ENCODE measurements around the gene TPSD1.
"Not testable (repeated sequence)": the region's sequence is repeated elsewhere in the genome, so short reads cannot be mapped to it uniquely, and the experiment has no call there.

The TPSD1 gene

DNA sequence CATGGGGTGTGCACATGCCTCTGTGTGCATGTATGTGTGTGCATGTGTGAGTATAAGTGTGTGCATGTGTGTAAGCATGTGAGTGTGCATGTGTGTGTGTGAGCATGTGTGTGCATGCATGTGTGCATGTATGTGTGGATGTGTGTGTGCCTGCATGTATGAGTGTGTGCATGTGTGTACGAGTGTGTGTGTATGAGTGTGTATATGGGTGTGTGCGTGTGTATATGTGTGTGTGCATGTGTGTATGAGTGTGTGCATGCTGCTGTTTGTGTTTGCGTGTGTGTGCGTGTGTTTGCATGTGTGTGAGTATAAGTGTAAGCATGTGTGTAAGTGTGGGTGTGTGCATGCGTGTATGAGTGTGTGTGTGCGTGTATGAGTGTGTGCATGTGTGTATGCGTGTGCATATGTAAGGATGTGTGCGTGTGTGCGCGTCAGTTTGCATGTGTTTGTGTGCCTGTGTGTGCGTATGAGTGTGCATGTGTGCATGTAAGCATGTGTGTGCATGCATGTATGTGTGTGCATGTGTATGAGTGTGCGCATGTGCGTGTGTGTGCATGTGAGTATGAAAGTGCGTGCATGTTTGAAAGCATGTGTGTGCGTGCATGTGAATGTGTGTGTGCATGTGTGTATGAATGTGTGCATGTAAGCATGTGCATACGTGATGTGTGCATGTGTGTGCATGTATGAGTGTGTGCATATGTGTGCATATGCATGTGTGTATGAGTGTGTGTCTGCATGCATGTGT, 8.6 kb downstream of the TPSD1 start:
- no peak for DNase-seq

DNA sequence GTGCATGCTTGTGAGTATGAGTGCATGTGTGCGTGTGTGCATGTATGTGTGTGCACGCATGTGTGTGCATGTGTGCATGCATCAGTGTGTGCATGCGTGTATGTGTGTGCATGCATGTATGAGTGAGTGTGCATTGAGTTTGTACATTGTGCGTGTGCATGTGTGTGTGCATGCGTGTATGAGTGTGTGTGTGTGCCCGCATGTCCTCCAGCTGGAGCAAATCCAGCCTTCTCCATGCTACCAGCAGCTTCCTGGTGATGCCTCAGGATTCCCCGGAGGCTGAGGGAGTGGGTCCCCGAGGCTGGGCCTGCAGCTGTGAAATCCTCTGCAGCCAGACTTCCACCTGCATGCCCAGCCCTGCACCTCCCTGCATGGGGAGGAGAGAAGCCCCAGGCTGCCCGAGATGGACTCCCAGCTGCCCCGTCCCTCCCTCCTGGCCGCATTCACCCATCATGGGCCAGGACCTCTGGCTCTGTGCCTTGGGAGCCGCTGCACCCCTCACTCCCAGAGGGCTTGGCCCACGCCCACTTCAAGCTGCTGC, 9.3 kb downstream of the TPSD1 start:
- no peak for DNase-seq

DNA sequence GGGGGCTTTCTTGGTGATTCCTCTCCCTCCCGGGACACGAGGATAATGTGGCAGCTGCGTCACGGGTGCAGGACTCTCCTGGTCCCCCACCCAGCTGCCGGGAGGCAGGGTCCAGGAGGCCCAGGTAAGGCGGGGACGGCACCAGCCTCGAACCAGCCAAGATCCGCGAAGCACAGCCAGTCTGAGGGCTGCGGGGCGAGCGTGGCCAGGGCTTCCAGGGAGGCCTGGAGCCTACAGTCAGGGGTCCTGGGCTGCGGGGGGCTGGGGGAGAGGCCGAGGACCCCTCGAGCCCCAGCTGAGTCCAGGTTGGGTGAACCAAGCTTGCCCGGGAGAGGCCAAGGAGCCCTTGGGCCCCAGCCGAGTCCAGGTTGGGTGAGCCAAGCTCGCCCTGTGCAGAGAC, 10.0 kb downstream of the TPSD1 start:
- DNase-seq, result no peak

DNA sequence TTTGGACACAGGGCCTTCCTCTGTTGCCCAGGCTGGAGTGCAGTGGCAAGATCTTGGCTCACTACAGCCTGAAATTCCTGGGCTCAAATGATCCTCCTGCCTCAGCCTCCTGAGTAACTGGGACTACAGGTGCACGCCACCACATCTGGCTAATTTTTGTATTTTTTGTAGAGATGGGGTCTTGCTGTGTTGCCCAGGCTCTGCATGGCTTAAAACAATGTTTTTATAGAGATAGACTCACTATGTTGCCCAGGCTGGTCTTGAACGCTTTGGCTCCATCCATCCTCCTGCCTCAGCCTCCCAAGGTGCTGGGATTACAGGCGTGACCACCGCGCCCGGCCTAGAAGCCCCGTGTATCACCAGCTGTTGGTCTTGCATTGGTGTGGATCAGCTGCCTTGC, 13.5 kb downstream of the TPSD1 start:
- not testable (repeated sequence) for DNase-seq

DNA sequence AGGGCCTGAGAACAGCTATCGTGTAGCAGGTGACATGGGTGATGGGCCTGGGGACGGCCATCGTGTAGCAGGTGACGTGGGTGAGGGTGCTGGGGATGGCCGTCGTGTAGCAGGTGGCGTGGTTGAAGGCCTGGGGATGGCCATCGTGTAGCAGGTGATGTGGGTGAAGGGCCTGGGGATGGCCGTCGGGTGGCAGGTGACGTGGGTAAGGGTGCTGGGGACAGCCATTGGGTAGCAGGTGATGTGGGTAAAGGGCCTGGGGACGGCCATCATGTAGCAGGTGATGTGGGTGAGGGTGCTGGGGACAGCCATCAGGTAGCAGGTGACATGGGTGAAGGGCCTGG, 15.5 kb downstream of the TPSD1 start:
- DNase-seq, result no peak

DNA sequence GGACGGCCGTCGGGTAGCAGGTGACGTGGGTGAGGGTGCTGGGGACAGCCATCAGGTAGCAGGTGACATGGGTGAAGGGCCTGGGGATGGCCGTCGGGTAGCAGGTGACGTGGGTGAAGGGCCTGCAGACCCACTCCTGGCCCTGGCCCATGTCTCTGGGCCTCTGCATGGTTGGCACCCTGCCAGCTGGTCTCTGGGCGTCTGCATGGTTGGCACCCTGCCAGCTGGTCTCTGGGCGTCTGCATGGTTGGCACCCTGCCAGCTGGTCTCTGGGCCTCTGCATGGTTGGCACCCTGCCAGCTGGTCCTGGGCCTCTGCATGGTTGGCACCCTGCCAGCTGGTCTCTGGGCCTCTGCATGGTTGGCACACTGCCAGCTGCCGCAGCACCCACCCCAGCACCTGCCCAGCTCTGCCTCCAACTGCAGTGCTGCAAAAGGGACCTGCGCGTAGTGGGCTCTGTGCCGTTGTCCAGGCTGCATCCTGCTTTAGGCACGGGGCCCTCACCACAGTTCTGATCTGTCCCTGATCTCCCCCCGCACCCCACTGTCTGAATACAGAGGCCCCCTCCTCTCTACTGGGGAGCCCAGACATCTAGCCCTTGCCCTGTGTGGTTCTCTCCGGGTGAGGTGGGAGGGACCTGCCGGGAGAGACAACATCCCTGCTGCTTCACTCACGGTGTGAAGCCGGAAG, 16.0 kb downstream of the TPSD1 start:
- DNase-seq, result peak; percentile 96

DNA sequence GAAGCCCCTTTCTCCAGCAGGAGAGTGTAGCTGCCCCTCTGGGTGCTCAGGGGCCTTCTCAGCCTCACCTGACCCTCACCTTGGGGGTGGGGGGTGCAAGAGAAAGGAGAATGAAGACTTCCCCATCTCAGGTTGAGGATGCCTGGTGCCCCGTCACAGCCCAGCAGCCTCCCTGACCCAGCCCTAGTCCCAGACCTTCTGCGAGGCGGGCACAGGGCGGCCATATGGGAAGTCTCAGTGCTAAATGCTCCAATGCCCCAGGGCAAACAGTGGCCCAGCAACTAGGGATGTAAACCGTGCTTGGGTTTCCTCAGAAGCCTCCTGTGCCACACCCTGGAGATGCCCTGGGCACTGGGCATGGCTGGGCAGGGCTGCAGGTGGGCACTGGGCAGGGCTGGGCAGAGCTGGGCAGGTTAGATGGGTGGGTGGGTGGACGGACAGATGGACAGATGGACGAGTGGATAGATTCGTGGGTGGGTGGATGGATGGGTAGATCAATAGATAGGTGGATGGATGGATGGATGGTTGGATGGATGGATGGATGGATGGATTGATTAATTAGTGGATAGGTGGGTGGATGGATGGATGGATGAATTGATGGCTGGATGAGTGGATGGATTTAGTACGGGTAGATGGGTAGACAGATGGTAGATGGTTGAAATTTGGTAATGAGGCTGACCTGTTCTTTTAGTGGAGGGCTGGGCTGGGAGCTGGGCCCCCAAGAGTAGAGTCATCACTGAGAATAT, 16.8 kb downstream of the TPSD1 start:
- DNase-seq, result peak; percentile 92

DNA sequence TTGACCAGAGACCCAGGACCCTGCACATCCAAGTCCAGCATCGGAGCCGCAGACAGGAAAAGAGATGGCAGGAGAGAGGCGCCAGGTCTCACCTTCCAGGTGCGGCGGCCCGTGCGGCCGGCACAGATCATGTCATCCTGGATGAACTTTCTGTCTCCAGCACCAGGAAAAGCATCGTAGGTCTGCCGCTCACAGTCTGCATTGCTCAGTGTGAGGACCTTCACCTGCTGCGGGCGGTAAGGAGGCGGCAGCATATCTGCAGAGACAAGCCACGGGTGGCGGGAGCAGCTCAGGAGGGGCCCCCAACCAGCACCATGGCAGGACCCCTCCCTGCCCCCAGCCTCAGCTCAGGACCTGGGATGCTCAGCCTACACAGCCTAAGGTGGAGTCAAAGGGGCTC, 17.9 kb downstream of the TPSD1 start:
- DNase-seq, result no peak

DNA sequence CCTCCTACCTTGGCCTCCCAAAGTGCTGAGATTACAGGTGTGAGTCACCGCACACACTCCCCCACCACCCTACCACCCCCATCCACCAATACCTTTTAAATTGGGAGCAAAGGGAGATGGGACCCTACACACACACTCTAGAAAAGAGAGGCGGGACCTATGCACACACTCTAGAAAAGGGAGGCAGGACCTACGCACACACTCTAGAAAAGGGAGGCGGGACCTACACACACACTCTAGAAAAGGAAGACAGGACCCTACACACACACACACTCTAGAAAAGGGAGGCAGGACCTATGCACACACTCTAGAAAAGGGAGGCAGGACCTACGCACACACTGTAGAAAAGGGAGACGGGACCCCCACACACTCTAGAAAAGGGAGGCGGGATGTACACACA, 18.9 kb downstream of the TPSD1 start:
- no peak for DNase-seq

DNA sequence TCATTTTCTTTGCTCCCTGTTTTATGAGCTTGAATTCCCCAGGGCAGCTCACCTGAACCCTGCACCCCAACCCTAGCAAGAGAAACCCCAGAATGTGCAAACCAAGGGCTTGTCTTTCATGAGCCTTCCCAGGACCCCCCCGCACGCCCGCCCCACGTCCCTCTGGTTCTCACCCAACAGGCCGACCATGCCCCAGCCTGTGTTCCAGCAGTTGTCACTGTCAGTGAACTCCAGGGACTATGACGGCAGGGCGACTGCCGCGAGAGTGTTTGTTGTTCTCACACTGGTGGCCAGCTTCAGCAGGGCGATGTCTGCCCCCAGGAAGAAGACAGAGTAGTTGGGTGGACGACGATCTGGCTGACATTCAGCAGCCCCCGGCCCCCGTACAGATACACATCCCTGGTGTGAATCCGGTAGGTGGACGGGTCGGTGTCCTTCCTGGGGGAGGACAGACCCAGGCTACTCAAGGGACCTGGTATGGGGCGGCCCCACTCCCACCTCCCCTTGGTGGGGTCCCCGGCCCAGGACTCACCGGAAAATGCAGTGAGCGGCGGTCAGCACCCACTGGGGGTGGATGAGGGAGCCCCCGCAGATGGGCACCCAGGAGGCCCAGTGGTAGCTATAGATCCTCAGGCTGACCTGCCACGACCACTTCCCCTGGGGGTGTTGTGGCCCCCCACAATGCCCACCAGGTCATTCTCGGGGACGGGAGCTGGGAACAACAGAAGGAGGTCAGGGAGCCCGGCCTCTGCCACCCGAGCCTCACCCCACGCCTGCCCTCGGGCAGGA, 20.1 kb downstream of the TPSD1 start:
- no peak for DNase-seq

DNA sequence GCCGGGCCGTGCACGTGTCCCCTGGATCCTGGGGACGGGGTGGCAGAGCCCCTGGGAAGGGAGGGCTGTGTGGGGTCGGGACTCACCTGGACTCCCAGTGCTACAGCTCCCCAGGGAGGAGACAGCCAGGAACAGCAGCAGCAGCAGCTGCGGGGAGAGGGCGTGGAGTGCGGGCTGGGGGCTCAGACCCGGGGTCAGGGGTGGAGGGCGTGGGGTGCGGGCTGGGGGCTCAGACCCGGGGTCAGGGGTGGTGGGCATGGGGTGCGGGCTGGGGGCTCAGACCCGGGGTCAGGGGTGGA, 20.7 kb downstream of the TPSD1 start:
- DNase-seq, result no peak

DNA sequence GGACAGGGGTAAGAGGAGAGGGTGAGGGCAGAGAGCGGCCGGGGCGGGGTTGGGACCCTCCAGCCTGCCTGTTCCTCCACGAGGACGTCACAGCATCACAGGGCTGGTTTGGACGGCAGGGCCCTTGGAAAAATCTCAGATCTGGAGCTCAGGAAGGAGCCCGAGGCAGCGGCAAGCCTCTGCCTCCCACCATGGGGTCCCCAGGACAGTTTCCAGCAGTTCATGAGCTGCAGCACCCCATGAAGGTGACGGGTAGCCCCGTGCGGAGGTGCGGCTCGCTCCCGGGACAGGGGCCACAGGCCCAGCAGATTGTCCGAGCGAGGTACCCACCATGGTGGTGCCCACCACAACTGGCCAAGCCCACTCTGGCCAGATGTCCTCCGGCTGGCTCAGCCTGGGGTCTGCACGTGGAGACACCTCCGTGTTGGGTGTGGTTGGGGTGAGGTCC, 21.3 kb downstream of the TPSD1 start:
- DNase-seq, result no peak

DNA sequence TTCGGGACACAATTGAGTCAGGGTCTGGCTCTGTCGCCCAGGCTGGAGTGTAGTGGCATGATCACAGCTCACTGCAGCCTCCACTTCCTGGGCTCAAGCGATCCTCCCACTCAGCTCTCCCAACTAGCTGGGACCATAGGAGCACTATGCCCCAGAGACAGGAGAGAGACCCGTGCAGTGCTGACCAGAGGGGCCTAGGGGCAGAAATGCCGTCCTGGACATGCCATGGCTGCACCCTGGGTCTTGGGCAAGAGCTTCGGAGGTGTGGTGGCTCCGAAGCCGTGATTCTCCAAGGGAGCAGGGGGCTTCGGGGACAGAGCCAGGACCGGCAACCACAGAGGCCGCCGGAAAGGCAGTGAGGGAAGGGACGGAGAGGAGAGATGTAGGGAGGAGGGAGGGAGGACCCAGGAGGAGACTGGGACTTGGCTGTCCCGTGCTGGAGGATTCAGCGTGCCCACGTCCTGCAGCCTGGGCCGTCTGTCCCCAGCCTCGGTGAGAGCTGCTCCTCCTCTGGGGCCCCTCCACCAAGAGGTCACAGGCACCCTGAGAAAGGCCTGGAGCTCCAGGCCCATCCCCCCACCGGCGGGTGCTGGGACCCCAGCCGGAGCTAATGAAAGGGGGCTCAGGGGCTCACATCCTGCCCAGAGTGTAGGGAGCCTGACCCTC, 21.9 kb downstream of the TPSD1 start:
- DNase-seq, result no peak

DNA sequence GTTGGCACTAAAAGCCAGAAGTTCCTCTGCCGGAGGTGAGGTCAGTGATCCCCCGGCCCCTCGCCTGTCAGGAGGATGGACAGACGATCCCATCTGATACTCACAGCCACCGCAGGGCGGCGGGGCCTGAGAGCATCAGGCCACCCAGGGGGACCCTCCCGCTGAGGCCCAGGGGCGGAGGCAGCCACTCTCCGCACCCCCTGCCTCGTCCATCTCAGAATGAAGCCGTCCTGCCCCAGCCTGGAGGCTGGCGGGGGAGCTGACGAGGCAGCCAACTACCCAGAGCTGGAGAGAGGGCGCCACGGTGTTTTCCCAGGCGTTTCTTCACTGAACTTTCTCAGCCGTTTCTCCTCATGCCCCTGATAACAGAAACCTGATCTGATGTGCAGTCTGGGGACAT, 22.6 kb downstream of the TPSD1 start:
- no peak for DNase-seq

DNA sequence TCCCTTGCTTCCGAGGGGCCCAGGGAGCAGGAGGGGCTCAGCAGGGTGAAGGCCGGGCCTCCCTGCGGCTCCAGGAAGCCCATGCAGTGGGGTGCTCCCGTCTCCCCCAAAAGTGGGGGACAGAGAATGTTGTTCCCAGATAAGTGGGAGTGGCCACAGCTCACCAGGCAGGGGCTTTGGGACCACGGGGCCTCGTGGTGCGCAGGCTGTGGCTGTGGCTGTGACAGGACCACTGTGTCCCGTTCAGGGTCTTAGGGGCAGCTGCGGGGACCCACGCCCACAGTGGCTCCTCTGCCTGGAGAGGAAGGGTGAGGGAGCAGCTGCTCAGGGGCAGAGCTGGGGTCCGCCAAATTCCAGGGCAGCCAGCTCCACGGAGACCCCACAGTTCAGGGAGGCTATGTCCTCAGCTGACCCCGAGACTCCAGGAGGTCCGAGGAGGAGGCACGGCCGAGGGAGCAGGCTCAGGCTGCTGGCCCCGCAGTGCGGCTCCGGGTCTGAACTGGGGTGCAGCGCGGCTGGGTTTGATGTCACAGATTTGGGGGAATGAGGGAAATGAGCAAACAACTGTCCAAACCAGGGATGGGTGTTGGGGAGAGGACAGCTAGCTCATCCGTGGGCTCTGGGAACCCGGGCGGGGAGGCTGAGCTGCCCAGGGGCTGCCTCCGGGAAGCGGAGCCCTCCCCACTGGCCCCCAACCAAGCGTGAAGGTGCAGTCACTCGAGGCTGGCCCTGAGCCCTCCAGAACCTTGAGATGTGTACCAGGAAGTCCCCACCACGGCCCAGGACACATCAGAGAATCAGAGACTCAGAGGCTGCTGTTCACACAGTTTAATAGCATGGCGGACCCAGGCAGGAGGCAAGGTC, 23.4 kb downstream of the TPSD1 start:
- DNase-seq, result no peak

DNA sequence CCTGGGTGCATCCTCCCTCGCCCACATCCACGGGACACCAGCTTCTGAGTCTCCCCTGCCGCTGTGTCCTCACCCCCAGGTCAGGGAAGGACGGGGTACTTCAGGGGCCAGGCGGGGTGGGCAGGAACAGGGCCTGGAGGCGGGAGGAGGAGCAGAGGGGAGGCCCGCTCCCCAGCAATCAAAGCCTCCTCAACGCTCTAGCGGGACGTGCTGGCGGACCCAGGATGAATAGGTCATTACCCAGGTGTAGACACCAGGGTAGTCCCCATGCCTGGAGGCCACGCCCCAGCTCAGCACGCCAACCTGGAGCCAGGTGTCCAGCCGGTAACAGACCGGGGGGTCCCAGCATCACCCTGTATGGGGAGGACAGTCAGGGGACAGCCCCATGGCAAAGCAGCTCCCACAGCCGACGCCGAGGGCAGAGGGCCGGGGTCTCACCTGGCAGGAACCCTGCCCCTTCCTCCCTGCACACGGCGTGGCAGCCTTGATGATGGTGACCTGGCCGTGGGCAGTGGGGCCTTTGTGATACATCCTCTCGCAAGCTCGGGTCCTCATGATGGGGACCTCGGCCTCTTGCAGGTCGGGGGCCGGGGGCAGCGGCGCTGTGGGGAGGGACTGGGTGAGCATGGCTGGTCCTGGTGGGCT, 24.2 kb downstream of the TPSD1 start:
- DNase-seq, result no peak

DNA sequence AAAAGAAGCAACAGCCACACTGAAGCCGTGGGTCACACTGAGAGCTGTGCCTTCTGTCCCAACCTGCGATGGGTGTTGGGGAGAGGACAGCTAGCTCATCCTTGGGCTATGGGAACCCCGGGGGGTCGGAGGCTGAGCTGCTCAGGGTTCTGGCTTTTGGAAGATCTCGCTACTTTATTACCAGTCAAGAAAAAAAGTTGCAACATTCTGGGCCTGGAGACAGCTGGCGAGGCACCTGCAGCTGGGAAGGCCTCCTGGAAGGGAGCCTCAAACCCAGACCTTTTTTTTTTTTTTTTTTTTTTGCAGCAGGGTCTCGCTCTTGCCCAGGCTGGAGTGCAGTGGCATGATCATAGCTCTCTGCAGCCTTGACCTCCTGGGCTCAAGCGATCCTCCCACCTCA, 24.9 kb downstream of the TPSD1 start:
- DNase-seq, result no peak

DNA sequence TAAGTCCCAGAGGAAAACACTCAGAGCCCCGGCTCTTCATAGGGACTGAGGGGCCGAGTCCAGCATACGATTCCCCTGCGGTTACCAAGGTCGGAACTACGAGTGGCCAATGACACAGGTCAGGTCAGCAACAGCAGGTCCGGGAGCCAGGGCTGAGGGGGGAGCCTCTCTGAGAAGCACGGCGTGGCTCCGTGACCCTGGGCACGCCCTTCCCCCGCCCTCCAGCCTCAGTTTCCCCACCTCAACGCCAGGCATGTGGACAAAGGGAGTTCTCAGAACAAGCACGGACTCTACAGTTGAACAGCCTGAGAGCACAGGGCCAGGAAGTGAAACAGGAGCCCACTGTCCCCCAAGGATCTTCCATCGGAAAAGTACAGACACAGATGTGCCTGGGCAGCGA, 25.6 kb downstream of the TPSD1 start:
- DNase-seq, result no peak

DNA sequence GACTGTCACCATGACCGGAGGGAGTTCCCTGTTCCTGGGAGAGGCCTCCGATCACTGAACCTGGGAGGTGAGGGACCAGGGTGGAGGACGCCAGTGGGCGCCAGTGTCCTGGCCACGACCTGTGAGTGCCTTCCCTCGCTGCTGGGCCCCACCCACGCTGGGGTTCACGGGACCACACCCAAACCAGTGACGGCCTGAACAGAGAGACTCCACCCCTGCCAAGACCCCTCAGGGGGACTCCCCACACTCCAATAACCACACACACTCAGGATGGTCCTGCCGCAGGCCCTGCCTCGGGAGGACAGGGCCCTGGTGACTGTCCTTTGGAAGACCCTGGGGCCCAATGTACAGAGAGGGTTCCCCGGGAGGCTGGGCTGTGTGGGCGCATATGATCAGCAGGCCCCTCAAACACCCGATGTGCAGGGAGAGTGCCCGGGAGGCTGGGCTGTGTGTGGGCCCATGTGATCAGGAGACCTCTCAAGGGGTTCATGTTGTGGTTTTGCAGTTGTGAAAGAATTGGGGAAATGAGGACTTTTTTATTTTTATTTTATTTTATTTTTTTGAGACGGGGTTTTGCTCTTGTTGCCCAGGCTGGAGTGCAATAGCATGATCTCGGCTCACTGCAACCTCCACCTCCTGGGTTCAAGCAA, 26.6 kb downstream of the TPSD1 start:
- no peak for DNase-seq

DNA sequence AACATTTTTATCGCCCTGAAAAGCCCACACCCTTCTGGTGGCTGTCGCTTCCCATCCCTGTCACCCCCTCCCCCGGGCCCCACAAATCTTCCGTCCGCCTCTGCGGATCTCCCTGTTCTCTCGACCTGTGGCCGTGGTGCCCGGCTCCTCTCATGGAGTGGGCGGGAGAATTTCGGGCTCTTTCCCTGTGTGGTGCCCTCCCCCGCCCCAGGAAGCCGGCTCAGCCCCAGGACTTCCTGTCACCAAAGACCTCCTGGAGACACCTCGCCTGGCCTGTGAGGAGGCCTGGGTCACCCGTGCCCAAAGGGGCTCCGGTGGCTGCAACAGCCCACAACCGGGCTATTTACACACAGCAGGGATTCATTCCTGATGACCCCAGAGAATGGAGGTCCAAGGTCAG, 27.4 kb downstream of the TPSD1 start:
- no peak for DNase-seq
